GM18508 (cell line): ENCODE results near the gene UBE2F.
"Not testable (repeated sequence)": the region's sequence is repeated elsewhere in the genome, so short reads cannot be mapped to it uniquely, and the experiment has no call there.

Experiments
- ATAC-seq: cut with Tn5 transposase; IDR thresholded peaks from one replicate; pipeline ENCODE4 v1.9.1; 2021; ENCODE audit warnings: moderate number of reproducible peaks; ENCODE audit not compliant: insufficient read depth, unreplicated experiment

The UBE2F gene

DNA sequence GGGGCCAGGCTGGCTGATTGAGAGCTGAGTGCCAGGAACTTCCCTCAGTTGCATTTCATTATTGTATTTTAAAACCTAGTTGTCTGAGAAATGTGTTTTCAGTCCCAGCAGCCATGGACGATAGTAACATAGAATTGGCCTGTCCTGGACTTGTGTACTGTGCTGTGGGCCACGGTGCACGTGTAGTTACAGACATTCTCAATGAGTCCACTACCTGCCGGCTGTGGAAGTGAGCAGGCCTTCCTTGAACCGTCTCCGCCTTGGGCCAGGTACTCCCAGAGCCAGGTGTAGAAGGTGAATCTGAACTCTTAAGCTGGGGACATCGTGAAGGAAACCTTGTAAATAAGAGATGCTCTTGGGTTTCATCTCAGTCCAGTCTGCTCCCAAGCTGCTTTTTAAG is 47.0 kb downstream of the UBE2F start:
- ATAC-seq = no peak

DNA sequence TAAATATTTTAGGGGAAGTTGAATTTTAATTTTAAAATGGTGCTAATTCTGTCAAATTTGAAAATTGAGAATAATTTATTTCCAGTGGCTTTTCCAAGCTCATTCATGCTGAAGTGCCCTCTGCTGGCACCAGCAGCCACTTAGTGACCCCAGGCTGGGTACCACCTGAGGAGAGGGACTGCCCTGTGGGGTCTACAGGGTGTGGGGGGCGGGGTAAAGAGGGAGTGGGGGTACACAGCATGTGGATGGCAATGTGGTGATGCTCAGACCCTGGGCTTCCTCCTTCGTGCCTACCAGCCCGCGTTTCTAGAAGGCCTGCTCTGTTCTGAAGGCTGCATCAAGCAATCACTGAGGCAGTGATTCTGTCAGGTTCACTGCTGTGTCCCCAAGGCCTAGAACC is 48.9 kb downstream of the UBE2F start:
- ATAC-seq = no peak

- ATAC-seq = no peak
Observed at GRCh38 chr2:238016526-238016925, 49.7 kb downstream of the UBE2F start.

- ATAC-seq = no peak
Observed at GRCh38 chr2:238019962-238020361, 53.1 kb downstream of the UBE2F start.

GRCh38 chr2:238020816-238021215 is 54.0 kb downstream of the UBE2F start:
- no peak for ATAC-seq

GRCh38 chr2:238021327-238021726 is 54.5 kb downstream of the UBE2F start:
- ATAC-seq = no peak

DNA sequence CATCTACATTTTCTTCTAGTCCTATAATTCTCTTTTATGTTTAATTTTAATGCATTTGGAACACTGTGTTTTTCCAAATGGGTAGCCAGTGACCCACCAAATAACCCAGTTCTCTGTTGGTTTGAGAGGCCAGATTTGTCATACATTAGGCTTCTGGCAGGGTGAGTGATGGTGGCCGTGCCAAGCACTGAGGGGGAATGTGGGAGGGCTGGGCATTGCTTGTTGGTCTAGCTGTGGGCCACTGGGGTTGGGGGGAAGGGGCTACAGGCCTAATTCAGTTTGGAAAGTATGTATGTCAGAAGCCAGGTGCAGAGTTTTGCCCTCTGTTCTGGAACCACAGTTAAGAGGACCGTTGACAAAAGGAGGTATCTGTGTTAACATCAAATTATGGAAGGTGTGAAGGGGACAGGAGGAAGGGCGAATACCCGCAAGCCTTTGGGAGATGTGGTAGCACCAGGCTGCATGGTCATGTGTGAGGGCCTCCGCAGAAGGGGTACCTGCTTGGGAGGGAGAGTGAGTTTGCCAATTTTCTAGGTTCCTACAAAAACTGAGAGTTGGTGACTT is 55.9 kb downstream of the UBE2F start:
- ATAC-seq = no peak

DNA sequence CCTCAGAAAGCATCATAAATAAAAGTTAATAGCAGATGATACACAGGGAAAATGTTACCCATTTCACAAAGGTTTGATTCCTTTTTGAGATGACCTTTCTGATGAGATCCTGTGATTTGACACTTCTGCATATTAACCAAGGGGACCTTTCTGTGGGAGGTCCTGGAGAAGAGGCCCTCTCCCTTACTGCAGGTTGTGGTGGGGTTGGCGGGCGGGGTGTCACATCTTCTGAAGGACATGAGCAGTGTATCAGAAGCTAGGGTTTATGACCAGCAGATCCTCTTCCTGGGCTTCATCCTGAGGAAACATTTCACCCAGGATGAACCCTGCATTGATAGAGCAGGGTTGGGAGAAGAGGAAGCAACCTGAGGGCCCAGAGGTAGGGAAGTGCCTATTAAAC is 56.8 kb downstream of the UBE2F start:
- no peak for ATAC-seq

DNA sequence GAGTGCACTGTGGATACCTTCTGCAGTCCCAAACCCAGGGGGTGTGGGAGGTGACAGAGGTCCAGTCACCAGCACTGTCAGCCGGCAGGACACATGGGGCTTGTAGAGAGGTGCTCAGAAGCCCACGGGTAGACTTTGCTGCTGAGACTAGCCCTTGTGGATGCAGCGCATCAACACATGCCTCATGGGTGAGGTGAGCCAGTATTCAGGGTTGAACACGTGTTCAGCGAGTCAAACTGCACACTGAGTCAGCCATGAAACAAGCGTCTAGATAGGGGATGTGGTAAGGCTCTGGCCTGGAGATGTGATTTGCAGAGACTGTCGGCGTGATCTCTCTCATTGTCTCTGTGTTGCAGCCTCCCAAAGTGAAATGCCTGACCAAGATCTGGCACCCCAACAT is 58.2 kb downstream of the UBE2F start:
- ATAC-seq = no peak

DNA sequence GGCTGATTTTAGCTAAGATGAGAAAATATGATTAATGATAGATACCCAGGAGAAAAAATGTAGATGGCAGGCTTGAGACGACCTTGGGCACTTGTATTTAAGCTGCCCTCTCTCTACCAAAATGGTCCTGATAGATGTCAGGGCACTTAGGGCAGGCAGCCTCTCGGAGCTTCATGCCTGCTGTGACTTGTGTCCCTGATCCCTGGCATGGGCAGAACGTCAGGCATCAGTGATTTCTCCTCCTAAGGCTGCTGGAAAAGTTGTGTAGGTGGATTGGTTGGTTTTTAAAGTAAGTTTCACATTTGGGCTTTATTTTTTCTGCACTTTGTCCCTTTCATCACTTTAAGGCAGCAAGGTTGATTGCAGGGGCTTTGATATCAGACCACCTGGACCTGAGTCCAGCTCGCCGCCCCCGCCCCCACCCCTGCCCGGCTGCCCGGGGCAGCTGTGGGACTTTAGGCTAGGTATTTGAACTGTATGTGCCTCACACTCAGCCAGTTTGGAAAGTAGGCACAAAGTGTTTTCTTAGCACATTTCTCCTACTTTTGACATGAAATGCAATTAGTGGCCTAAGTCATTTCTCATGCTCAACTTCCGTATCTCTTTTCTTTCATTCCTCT is 59.0 kb downstream of the UBE2F start:
- no peak for ATAC-seq

DNA sequence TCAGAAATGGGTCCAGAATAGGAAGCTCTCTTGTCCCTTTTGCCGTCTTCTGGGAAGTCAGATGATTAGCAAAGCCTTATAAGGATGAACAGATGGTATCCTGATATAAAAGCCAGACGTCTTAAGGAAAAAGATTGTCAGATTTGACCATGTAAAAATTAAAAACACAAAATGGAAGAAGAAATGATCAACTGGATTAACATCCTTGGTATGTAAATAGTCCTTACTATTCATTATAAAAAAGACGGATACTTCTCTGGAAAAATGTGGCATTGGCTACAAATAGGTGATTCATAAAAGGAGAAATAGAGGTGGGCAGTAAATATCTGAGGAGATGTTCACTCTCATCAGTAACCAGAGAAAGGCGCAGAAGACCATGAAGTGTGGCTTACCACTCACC is 60.2 kb downstream of the UBE2F start:
- no peak for ATAC-seq

- no peak for ATAC-seq
Observed at GRCh38 chr2:238027591-238028415, 61.0 kb downstream of the UBE2F start.

- ATAC-seq = no peak
Observed at GRCh38 chr2:238029853-238030252, 63.0 kb downstream of the UBE2F start.

DNA sequence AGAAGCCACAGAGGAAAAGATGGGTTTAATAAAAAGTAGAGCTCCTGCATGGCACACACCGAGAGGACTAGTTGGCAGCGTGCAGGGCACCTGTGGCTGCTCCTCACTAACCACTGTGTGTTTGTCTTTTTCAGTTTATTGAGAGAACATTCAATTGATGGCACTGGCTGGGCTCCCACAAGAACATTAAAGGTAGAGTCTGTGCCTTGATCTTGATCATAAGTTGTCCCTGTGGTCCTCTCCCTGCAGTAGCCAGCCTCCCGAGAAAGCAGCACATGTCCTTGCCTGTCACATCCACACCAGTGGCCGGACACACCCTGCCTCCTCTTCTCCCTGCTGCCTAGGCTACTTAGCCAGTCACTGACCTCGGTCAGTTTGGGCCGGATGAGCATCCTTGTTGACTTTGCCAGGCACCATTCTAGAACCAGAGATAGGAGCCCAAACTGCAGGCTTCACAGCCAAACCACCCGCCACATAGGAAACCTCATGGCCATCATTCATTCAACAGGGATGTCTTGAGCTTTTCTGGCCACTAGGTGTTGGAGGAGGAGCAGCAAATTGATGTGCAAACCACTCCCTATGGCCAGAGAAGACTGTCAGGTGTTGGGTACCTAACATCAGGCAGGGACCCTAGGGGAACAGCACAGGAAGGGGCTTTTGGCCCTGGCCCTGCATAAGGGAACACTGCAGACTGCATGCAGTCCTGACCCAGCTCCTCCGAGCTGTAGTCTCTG is 63.8 kb downstream of the UBE2F start:
- no peak for ATAC-seq

DNA sequence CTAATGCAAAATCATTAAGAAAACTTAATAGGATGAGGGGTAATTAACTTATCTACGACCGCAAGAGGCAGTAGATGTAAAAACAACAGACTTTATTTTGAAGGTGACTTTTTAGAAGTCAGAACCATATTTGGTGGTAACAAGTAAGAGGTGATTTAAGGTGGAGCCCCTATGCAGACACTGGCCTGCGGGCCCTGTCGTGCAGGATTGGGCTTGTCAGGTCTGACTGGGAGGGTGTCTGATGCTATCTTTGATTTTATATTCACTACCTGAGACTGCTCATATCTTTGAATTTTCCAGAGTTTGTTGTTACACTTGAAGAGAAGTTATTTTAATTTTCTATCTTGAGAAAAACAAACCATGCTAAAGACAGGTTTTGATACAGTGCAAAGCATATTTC is 64.9 kb downstream of the UBE2F start:
- ATAC-seq = no peak

- no peak for ATAC-seq
Observed at GRCh38 chr2:238032755-238033337, 66.0 kb downstream of the UBE2F start.

DNA sequence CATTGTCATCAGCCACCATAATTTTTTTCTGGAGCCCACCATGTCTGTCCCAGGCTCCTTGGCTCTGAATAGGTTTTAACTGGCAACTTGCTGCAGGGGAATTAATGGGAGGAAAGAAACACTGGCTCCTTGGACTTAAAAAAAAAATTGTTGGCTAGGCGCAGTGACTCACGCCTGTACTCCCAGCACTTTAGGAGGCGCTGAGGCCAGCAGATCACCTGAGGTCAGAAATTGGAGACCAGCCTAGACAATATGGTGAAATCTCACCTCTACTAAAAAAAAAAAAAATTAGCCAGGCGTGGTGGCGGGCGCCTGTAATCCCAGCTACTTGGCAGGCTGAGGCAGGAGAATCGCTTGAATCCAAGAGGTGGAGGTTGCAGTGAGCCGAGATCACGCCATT is 67.2 kb downstream of the UBE2F start:
- ATAC-seq = not testable (repeated sequence)

- no peak for ATAC-seq
Observed at GRCh38 chr2:238038203-238038602, 71.4 kb downstream of the UBE2F start.

DNA sequence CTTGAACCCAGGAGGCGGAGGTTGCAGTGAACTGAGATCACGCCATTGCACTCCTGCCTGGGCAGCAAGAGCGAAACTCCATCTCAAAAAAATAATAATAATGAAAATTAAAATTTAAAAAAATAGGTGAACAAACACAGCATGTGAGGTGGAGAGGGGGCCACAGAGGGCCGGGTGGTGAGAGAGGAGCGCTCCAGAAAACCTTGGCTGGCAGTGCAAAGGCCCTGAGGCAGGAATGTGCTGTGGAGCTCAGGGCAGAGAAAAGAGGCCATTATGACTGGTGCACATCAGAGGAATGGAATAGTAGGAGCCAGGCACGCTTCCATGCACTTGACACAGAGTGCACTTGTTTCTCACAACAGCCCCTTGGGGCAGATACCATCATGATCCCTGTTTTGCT is 72.3 kb downstream of the UBE2F start:
- ATAC-seq = no peak

GRCh38 chr2:238039985-238040384 is 73.2 kb downstream of the UBE2F start:
- no peak for ATAC-seq

DNA sequence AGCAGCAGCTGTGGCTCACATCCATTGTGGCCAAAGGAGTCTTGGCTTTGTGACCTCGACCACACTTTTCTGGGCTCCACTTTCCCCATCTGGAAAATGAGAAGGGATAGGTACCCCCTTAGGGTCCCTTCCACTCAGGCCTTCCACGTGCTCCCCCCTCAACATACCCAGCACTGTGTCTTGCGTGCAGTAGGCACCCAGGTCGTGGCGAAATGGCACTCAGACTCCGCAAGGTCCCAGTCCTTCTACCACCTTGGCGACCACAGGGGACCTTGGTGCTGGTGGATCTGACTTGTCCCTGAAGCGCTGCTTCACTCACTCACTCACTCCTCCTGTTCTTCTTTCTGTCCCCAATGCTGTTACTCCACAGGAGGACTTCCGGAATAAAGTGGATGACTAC is 74.1 kb downstream of the UBE2F start:
- ATAC-seq = no peak
